NB4 (cell line): ENCODE results near the gene HNRNPK.

Experiments used
- POLR2A ChIP-seq: IDR thresholded peaks from 2 replicates; pipeline ENCODE4 v1.6.1; 2011; ENCODE audit warnings: mild to moderate bottlenecking; ENCODE audit not compliant: insufficient read length; ENCODE audit errors: extremely low read depth
- TF ChIP-seq, protein P1 (sequence below): IDR thresholded peaks from one replicate; pipeline ENCODE4 v1.5.1; 2012; ENCODE audit warnings: low read depth, low read length

GRCh38 chr9:84003246-84003645, 23.2 kb upstream of the HNRNPK start:
- TF ChIP-seq, protein P1, sequence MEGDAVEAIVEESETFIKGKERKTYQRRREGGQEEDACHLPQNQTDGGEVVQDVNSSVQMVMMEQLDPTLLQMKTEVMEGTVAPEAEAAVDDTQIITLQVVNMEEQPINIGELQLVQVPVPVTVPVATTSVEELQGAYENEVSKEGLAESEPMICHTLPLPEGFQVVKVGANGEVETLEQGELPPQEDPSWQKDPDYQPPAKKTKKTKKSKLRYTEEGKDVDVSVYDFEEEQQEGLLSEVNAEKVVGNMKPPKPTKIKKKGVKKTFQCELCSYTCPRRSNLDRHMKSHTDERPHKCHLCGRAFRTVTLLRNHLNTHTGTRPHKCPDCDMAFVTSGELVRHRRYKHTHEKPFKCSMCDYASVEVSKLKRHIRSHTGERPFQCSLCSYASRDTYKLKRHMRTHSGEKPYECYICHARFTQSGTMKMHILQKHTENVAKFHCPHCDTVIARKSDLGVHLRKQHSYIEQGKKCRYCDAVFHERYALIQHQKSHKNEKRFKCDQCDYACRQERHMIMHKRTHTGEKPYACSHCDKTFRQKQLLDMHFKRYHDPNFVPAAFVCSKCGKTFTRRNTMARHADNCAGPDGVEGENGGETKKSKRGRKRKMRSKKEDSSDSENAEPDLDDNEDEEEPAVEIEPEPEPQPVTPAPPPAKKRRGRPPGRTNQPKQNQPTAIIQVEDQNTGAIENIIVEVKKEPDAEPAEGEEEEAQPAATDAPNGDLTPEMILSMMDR, result no peak
- TF ChIP-seq POLR2A, result no peak
